Liver (tissue), 9 donors: ENCODE data around the gene DGKQ. TPM values are rescaled to one million over a fixed set of nuclear protein-coding genes. Genes with fewer than 3 reads are reported as not detected.

Experiments
- DNase-seq: peaks from one replicate; pipeline ENCODE4 v3.0.0-alpha.2; 2017; ENCODE audit warnings: low spot score
- H3K27ac ChIP-seq, 2 donors: one replicate each; pipeline ENCODE4 v1.7.0; 2013; ENCODE audit warnings: inconsistent platforms in 2 of 2, low read length in 2 of 2, control low read depth in 1 of 2, low read depth in 1 of 2, mild to moderate bottlenecking in 1 of 2
- H3K27me3 ChIP-seq, 4 donors: one replicate each; pipeline versions ENCODE4 v1.6.1 to v1.7.0; 2013; ENCODE audit warnings: low read length in 3 of 4, inconsistent platforms in 1 of 4, mild to moderate bottlenecking in 1 of 4, moderate library complexity in 1 of 4; ENCODE audit not compliant: control insufficient read depth in 4 of 4, insufficient read depth in 4 of 4
- H3K36me3 ChIP-seq, 4 donors: one replicate each; pipeline versions ENCODE4 v1.6.1 to v1.7.0; 2013; ENCODE audit warnings: low read length in 3 of 4, mild to moderate bottlenecking in 3 of 4, low read depth in 1 of 4, moderate library complexity in 1 of 4; ENCODE audit not compliant: control insufficient read depth in 4 of 4, insufficient read depth in 3 of 4
- H3K4me1 ChIP-seq, 4 donors: one replicate each; pipeline versions ENCODE4 v1.6.1 to v1.7.0; 2013; ENCODE audit warnings: low read length in 3 of 4, mild to moderate bottlenecking in 3 of 4, moderate library complexity in 1 of 4; ENCODE audit not compliant: control insufficient read depth in 4 of 4, insufficient read depth in 4 of 4
- H3K4me3 ChIP-seq, 3 donors: one replicate each; pipeline versions ENCODE4 v1.6.1 to v1.7.0; 2013; ENCODE audit warnings: low read length in 3 of 3, control low read depth in 1 of 3, low read depth in 1 of 3, mild to moderate bottlenecking in 1 of 3
- H3K9ac ChIP-seq, 2 donors: one replicate each; pipeline ENCODE4 v1.7.0; 2013; ENCODE audit warnings: low read length in 2 of 2, mild to moderate bottlenecking in 2 of 2, moderate library complexity in 2 of 2, control low read depth in 1 of 2, low read depth in 1 of 2
- H3K9me3 ChIP-seq, 4 donors: one replicate each; pipeline versions ENCODE4 v1.6.1 to v1.7.0; 2013; ENCODE audit warnings: low read length in 3 of 4; ENCODE audit not compliant: control insufficient read depth in 4 of 4
- CTCF ChIP-seq: fragments of 150-350 bp; IDR thresholded peaks from 2 replicates; pipeline ENCODE4 v1.5.1; 2017; ENCODE audit warnings: improper control_type of control experiment, low read depth, low read length; ENCODE audit not compliant: missing input control
- EGR1 ChIP-seq, 2 donors: IDR thresholded peaks; 2 replicates each; pipeline ENCODE4 v1.6.1; 2016 to 2018; ENCODE audit warnings: antibody characterized with exemption in 2 of 2, low read depth in 2 of 2
- GABPA ChIP-seq, 2 donors: IDR thresholded peaks in 1 of 2; conservative IDR thresholded peaks in 1 of 2; 2 replicates each; pipeline ENCODE4 v1.6.1; 2016; ENCODE audit warnings: antibody characterized with exemption in 2 of 2, mild to moderate bottlenecking in 1 of 2, moderate library complexity in 1 of 2
- HNF4A ChIP-seq, 2 donors: conservative IDR thresholded peaks; 2 replicates each; pipeline ENCODE4 v1.6.1; 2016; ENCODE audit warnings: antibody characterized with exemption in 2 of 2, mild to moderate bottlenecking in 2 of 2
- RAD21 ChIP-seq, 2 donors: IDR thresholded peaks; 2 replicates each; pipeline ENCODE4 v1.6.1; 2016; ENCODE audit warnings: antibody characterized with exemption in 2 of 2, mild to moderate bottlenecking in 2 of 2
- RXRA ChIP-seq, 2 donors: IDR thresholded peaks; 2 replicates each; pipeline ENCODE4 v1.6.1; 2017 to 2018; ENCODE audit warnings: antibody characterized with exemption in 2 of 2, mild to moderate bottlenecking in 1 of 2
- SP1 ChIP-seq: IDR thresholded peaks from 2 replicates; pipeline ENCODE4 v1.6.1; 2018; ENCODE audit warnings: antibody characterized with exemption, mild to moderate bottlenecking
- YY1 ChIP-seq: IDR thresholded peaks from 2 replicates; pipeline ENCODE4 v1.6.1; 2016; ENCODE audit warnings: antibody characterized with exemption, mild to moderate bottlenecking
- ZBTB33 ChIP-seq: IDR thresholded peaks from 2 replicates; pipeline ENCODE4 v1.6.1; 2016; ENCODE audit warnings: antibody characterized with exemption
- WGBS: extraction: QIAGEN DNeasy Blood & Tissue Kit; methylation state at CpG from one replicate; pipeline ENCODE4 v1.1.7; 2013; 5-methylcytosine and 5-hydroxymethylcytosine counted together
- polyA plus RNA-seq, 2 donors: library from polyadenylated mRNA; stranded (reverse) in 1 of 2; unstranded in 1 of 2; fragments of 200-250 nt in 1 of 2; fragments of >200 nt in 1 of 2; fragmentation: Nextera tagmentation in 1 of 2; extraction: Ambion mirVana in 1 of 2; gene quantifications; one replicate each; pipeline versions ENCODE4 v1.2.1 to v1.2.3, GENCODE V29; 2013 to 2015
- total RNA-seq, 2 donors: library from RNA; depleted of rRNA; stranded (reverse); fragments of >200 nt; gene quantifications; one replicate each; pipeline ENCODE4 v1.2.3, GENCODE V29; 2014
- TF ChIP-seq, protein P1 (sequence below): IDR thresholded peaks from 2 replicates; pipeline ENCODE4 v1.6.1; 2016; ENCODE audit warnings: antibody characterized with exemption
- TF ChIP-seq, protein P2 (sequence below): IDR thresholded peaks from 2 replicates; pipeline ENCODE4 v1.6.1; 2016; ENCODE audit warnings: antibody characterized with exemption, mild to moderate bottlenecking
- donor health status: healthy.
- donor health status: healthy.
- donor health status: healthy.
- donor health status: healthy.
- donor health status: healthy.

DGKQ gene
- total and polyA plus RNA-seq, 4 donors = 1.5 to 8.8 (median 3.6) TPM

DNA sequence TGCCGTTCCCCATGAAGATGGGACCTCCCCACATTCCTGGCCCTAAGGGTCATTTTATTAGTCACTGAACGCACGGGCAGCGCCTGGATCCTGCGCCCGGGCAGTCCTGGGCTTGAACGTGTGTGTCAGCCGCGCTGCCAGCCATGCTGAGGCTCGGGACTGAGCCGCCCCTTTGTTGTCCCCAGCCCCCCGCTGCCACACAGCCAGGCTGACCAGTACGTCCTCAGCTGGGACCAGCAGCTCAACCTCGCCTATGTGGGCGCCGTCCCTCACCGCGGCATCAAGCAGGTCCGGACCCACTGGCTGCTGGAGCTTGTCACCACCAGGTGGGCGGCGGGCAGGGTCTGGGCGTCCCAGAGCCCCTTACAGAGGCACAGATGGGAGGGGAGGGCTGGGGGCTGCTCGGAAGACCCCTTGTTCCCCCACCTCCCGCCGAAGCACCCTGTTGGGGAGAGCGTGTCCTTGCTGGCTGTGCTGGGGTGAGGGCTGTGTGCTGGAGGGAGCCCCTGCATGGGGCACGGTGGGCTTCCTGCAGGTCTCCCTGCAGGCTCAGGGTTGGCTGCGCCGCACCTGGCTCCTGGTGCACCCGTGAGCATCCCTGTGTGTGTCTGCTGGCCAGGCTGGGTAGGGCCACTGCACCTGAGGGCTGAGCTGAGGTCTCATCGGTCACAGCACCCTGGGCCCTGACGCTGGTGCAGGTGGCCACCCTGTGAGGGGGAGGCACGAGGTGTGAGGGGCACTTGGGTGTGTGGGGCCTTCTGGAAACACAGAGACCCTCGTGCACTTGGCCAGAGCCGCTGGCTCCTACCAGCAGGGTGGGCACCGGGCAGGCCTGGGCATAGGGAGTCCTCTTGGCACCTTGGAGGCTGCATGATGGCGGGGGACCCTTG, 14.5 kb upstream of the DGKQ start:
- WGBS = 60% methylated on average over 37 of the region's 37 CpGs
- TF ChIP-seq, protein P1, sequence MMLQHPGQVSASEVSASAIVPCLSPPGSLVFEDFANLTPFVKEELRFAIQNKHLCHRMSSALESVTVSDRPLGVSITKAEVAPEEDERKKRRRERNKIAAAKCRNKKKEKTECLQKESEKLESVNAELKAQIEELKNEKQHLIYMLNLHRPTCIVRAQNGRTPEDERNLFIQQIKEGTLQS = no peak
- TF ChIP-seq HNF4A (conservative IDR thresholded peaks at IDR 0.05) (no peak), RAD21 (IDR thresholded peaks at IDR 0.05) (no peak)
- peak overlapping the region in 2 of 3 donors; percentile 54 to 75 for H3K4me3 ChIP-seq
- H3K27me3 ChIP-seq = no peaks in the 10 kb centered on the region
- peaks cover 0 to 8% (median 4%) of the 10 kb centered on the region in 4 donors for H3K36me3 ChIP-seq
- H3K4me1 ChIP-seq = peaks cover 13 to 62% (median 47%) of the 10 kb centered on the region in 4 donors
- H3K27ac ChIP-seq = peak overlapping the region; percentile 66 to 79
- peak overlapping the region in 1 of 2 donors; percentile 50 for H3K9ac ChIP-seq
- H3K9me3 ChIP-seq = no peaks in the 10 kb centered on the region
- no peak for DNase-seq

- peak in 1 of 2 donors; percentile 56 for TF ChIP-seq EGR1 (IDR thresholded peaks at IDR 0.05; ENCODE audit: low read depth in 2 of 2)
- no peak for TF ChIP-seq HNF4A (conservative IDR thresholded peaks at IDR 0.05)
- TF ChIP-seq, protein P1 = no peak
- TF ChIP-seq RXRA (IDR thresholded peaks at IDR 0.05) = peak in 1 of 2 donors; percentile 21
- TF ChIP-seq ZBTB33 = no peak
- peak in 1 of 2 donors; percentile 47 for TF ChIP-seq GABPA (IDR thresholded peaks at IDR 0.05 in 1 of 2, conservative IDR thresholded peaks at IDR 0.05 in 1 of 2)
- TF ChIP-seq, protein P2, sequence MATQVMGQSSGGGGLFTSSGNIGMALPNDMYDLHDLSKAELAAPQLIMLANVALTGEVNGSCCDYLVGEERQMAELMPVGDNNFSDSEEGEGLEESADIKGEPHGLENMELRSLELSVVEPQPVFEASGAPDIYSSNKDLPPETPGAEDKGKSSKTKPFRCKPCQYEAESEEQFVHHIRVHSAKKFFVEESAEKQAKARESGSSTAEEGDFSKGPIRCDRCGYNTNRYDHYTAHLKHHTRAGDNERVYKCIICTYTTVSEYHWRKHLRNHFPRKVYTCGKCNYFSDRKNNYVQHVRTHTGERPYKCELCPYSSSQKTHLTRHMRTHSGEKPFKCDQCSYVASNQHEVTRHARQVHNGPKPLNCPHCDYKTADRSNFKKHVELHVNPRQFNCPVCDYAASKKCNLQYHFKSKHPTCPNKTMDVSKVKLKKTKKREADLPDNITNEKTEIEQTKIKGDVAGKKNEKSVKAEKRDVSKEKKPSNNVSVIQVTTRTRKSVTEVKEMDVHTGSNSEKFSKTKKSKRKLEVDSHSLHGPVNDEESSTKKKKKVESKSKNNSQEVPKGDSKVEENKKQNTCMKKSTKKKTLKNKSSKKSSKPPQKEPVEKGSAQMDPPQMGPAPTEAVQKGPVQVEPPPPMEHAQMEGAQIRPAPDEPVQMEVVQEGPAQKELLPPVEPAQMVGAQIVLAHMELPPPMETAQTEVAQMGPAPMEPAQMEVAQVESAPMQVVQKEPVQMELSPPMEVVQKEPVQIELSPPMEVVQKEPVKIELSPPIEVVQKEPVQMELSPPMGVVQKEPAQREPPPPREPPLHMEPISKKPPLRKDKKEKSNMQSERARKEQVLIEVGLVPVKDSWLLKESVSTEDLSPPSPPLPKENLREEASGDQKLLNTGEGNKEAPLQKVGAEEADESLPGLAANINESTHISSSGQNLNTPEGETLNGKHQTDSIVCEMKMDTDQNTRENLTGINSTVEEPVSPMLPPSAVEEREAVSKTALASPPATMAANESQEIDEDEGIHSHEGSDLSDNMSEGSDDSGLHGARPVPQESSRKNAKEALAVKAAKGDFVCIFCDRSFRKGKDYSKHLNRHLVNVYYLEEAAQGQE = no peak
- no peak for TF ChIP-seq YY1
- peak; percentile 31 for TF ChIP-seq CTCF
- TF ChIP-seq SP1 = no peak
- peak; percentile 29 to 31 for TF ChIP-seq RAD21 (IDR thresholded peaks at IDR 0.05)
- Histone ChIP-seq H3K27ac (peak within 1 kb of the TSS; percentile 66 to 79), H3K9ac (peak within 1 kb of the TSS; percentile 5 to 79), H3K4me3 (peak within 1 kb of the TSS; percentile 54 to 75 (median 75)), H3K4me1 (peaks cover 13 to 58% (median 44%) of the 10 kb centered on the region in 4 donors), H3K36me3 (peaks cover 0 to 8% (median 4%) of the 10 kb centered on the region in 4 donors), H3K9me3 (no peaks in the 10 kb centered on the region), H3K27me3 (no peaks in the 10 kb centered on the region)
- WGBS = 1% methylated on average over 69 of the region's 69 CpGs
- peak; percentile 79 for DNase-seq
Measured at GRCh38 chr4:986879-987623, 13.7 kb upstream of the DGKQ start, which contains the start of gene IDUA. TSS of gene IDUA (plus strand) at chr4:987044. CDS start at chr4:987085, 41 bp downstream.
